HuH-7.5 (cell line): ENCODE measurements around the gene STARD10.

Source experiments
- DNase-seq: peaks from one replicate; pipeline ENCODE4 v3.0.0; 2011; ENCODE audit warnings: low spot score

The STARD10 gene

GRCh38 chr11:72724851-72725723 is 68.8 kb downstream of the STARD10 start:
- DNase-seq, result peak; percentile 86

DNA sequence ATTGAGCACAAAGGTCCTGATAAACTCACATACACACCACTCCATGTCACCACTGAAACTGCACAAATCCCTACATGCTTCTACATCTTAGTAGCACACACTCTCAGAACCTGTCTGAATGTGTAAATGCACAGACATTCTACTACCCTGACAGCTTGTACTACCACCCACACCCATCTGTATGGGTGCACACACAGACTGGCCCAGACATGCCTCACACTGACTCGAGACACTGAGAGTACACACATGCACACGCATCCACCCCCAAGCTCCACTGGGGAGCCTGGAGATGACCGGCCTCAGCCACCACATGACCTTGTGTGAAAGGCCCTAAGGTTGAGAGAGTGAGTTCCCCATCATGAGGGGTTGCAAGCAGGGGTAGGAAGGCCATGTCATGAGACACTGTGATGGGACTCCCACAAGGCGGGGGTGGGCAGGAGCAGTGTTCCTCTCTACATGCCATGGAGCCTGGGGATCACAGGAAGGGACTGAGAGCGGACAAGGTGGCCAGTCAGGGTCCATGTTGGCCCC is 69.8 kb downstream of the STARD10 start:
- DNase-seq, result no peak

GRCh38 chr11:72723508-72723907 is 70.3 kb downstream of the STARD10 start:
- no peak for DNase-seq

GRCh38 chr11:72722050-72722748 is 71.6 kb downstream of the STARD10 start:
- DNase-seq, result peak; percentile 70

- no peak for DNase-seq
Measured at GRCh38 chr11:72721689-72722049, 72.2 kb downstream of the STARD10 start.

GRCh38 chr11:72721276-72721675 is 72.6 kb downstream of the STARD10 start:
- DNase-seq, result no peak

- no peak for DNase-seq
Measured at GRCh38 chr11:72720784-72721183, 73.1 kb downstream of the STARD10 start.

- no peak for DNase-seq
Measured at GRCh38 chr11:72720047-72720446, 73.8 kb downstream of the STARD10 start.

DNA sequence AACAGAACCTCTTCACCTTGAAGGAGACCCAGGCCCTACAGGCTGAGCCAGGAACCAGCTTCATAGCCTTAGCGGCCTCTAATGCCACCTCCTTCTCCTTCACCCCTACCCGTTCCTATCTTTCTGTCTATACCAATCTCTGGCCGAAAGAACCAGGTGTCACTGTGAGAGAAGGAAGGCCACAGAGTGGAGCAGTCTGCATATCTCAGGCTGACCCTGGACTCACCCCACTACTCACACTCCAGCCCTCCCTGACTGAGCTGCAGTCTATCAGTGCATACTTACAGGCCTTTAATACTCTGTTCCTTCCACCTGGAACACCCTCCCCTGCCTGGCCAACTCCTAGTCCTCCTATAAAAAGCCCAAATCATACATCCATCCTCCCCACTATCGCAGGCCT is 74.3 kb downstream of the STARD10 start:
- DNase-seq, result no peak

DNA sequence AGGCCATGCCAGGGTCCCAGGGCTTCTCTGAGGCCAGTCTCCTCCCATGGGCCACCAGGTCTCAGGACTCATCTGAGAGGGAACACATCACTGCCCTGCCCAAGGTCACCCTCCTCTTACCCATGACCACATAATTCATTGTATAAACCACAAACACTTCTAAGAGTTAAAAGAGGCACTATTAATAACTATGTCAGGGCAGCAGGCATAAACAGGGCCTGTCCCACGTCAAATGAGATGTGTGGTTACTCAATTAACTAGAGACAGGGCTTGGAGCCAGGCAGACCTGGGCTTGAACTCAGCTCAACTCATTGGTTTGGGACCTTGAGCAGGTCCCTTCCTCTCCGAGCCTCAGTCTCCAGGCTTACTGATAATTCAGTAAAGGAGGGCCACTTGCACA is 74.7 kb downstream of the STARD10 start:
- no peak for DNase-seq

- DNase-seq, result no peak
Measured at GRCh38 chr11:72718101-72718501, 75.7 kb downstream of the STARD10 start.

GRCh38 chr11:72716788-72717435 is 76.9 kb downstream of the STARD10 start:
- DNase-seq, result no peak

GRCh38 chr11:72716290-72716689 is 77.6 kb downstream of the STARD10 start:
- no peak for DNase-seq

DNA sequence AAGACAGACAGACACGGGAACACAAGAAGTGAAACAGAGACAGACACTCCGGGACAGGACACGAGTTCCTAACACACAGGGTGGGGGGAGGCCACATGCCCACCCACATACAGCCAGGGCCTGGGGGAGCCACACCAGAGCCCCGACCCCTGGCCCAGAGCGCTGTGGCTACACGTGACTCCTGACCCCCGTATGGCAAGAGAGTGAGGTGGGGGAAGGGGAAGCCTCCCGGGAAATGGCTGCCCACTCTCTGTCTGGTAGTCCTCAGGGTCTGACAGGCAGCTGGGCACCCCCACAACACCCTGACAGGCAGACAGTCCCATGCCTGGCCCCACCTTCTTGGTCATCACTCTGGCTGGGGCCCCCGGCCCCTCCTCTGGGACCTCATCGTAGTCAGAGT is 81.0 kb downstream of the STARD10 start:
- no peak for DNase-seq

DNA sequence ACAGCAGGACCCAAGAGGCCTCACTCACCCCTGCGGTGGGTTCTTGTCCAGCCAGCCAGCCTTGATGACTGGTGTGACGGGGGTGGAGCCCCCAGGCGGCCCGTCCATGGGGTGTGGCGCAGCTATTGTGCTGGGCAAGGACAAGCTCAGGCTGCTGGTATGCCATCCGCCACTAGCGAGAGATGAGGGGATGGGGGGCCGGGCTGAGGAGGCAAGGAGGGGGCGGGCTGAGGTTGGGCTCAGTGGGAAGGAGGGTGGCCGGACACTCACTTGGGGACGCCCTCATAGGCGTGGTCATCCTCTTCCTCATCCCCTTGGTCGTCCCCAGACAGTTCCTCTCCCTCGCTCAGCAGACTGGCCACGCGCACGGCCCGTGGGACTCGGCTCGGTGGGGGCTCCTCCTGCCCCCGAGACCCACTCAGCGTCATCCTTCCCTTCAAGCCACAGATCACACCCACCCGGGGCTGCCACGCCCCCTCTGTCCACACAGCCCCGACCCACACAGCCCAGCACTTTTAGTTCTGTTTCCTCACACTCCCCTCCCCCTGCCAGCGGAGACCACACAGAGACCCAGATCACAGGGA is 81.6 kb downstream of the STARD10 start:
- no peak for DNase-seq

DNA sequence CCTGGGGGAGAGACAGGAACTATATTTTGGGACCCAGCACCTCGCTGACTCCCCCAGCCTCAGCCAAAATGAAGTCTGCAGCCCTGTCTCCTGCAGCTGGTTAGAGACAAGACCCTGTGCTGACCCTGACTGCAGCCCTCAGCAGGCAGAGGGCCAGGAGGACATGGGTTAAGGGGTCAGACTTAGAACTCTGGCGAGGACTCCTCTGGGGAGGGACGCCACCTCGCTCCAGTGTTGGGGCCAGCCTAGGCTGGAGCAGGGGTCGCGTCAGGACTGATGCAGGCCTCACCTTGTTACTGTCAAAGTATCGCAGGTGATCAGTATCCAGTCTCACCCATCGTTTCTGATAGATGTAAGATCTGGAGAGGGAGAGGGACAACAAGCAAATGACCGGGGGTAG is 82.7 kb downstream of the STARD10 start:
- DNase-seq, result no peak

DNA sequence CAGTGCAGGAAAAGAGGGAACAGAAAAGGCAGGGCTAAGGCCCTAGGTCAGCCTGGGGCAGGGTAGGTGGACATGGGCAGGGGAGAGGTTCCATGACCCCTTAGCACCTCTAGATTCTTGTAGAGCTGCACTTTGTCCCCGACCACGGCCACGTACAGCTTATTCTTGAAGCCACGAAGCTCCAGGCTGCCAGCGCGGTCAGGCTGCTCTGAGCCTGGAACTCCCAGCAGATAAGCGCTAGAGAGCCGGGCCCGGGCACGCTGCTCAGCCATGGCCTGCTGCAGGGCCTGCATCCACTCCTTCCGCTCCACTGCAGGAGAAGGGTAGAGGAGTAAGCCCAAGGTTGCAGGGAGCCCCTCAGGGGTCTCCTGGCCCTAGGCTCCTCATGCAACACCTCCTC is 83.6 kb downstream of the STARD10 start:
- no peak for DNase-seq

DNA sequence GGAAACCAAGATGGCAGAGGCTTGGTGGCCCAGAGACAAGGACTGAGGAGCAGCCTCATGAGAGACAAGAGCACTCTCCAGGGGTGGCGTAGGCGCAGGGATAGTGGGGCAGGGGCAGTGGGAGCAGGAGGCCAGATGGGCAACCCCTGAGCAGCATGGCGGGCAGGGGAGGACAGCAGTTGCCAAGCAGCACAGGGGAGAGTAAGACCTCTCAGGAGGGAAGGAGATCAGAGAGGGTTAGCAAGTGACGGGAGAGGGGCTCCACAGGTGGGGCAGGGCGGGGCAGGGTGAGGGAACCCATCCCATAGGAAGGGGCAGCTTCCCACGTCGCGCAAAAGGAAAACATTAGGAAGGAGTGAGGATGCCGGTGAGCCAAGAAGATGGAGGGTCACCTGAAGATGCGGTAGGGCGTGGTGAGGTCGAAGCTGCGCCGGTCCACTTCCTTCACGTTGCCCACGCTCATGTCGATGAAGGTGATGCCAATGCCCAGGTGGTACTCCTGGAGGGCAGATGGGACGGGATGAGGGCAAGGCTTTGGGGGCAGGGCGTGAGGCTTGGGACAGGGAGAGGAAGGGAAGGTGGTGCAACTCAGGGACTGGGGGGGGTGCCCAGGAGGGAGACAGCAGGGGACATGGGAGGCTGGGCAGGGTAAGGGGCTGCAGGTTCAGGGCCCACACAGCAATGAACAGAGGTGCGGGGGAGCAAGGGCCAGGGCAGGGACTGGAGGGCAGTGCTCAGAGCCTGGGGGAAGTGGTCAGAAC is 84.2 kb downstream of the STARD10 start:
- no peak for DNase-seq

GRCh38 chr11:72707032-72707431 is 86.8 kb downstream of the STARD10 start:
- DNase-seq, result no peak

- no peak for DNase-seq
Measured at GRCh38 chr11:72706579-72706978, 87.3 kb downstream of the STARD10 start.
